ENCODE measurements around the gene ZNF613.
"Not testable (repeated sequence)": the region's sequence is repeated elsewhere in the genome, so short reads cannot be mapped to it uniquely, and the experiment has no call there.

ZNF613 gene

GRCh38 chr19:51931921-51932320 is 4.6 kb downstream of the ZNF613 start:
- Histone ChIP-seq H3K9ac (no peak overlapping the region), H3K4me3 (ENCODE audit: low read depth, low read length) (no peak overlapping the region), H3K79me2 (peaks cover 2% of the 10 kb centered on the region), H3K27ac (no peak overlapping the region), H3K9me3 (ENCODE audit: control insufficient read depth, low read length) (no peaks in the 10 kb centered on the region), H3K4me1 (no peaks in the 10 kb centered on the region), H3K4me2 (ENCODE audit: low read length) (no peak overlapping the region), H2AFZ (no peak overlapping the region), H3K36me3 (ENCODE audit: control insufficient read depth, insufficient read depth, low read length) (no peaks in the 10 kb centered on the region), H3K27me3 (ENCODE audit: control insufficient read depth, insufficient read depth, low read length) (no peaks in the 10 kb centered on the region)
- no peak for TF ChIP-seq CTCF (IDR thresholded peaks at IDR 0.05)

GRCh38 chr19:51938936-51939335 is 11.7 kb downstream of the ZNF613 start:
- Histone ChIP-seq H3K79me2 (no peaks in the 10 kb centered on the region), H3K27ac (no peak overlapping the region), H3K9ac (no peak overlapping the region), H3K4me3 (ENCODE audit: low read depth, low read length) (no peak overlapping the region), H3K4me2 (ENCODE audit: low read length) (no peak overlapping the region), H3K36me3 (ENCODE audit: control insufficient read depth, insufficient read depth, low read length) (peaks cover 16% of the 10 kb centered on the region), H2AFZ (no peak overlapping the region), H3K9me3 (ENCODE audit: control insufficient read depth, low read length) (peaks cover 3% of the 10 kb centered on the region), H3K27me3 (ENCODE audit: control insufficient read depth, insufficient read depth, low read length) (no peaks in the 10 kb centered on the region), H3K4me1 (no peaks in the 10 kb centered on the region)
- no peak for TF ChIP-seq CTCF (IDR thresholded peaks at IDR 0.05)

GRCh38 chr19:51944798-51945552 is 17.7 kb downstream of the ZNF613 start:
- H3K79me2 ChIP-seq: no peaks in the 10 kb centered on the region
- peaks cover 24% of the 10 kb centered on the region for H3K36me3 ChIP-seq (ENCODE audit: control insufficient read depth, insufficient read depth, low read length)
- H3K27ac ChIP-seq: no peak overlapping the region
- H2AFZ ChIP-seq: no peak overlapping the region
- no peak for TF ChIP-seq CTCF (IDR thresholded peaks at IDR 0.05)
- H3K9me3 ChIP-seq (ENCODE audit: control insufficient read depth, low read length): peaks cover 14% of the 10 kb centered on the region
- no peak overlapping the region for H3K4me2 ChIP-seq (ENCODE audit: low read length)
- no peak overlapping the region for H3K4me3 ChIP-seq (ENCODE audit: low read depth, low read length)
- H3K9ac ChIP-seq: no peak overlapping the region
- H3K27me3 ChIP-seq (ENCODE audit: control insufficient read depth, insufficient read depth, low read length): no peaks in the 10 kb centered on the region
- no peaks in the 10 kb centered on the region for H3K4me1 ChIP-seq

- no peak overlapping the region for H3K4me3 ChIP-seq (ENCODE audit: low read depth, low read length)
- H3K27ac ChIP-seq: no peak overlapping the region
- H3K9ac ChIP-seq: no peak overlapping the region
- no peak overlapping the region for H2AFZ ChIP-seq
- no peaks in the 10 kb centered on the region for H3K4me1 ChIP-seq
- H3K79me2 ChIP-seq: no peaks in the 10 kb centered on the region
- H3K27me3 ChIP-seq (ENCODE audit: control insufficient read depth, insufficient read depth, low read length): no peaks in the 10 kb centered on the region
- TF ChIP-seq CTCF (IDR thresholded peaks at IDR 0.05): no peak
- H3K36me3 ChIP-seq (ENCODE audit: control insufficient read depth, insufficient read depth, low read length): peaks cover 24% of the 10 kb centered on the region
- H3K9me3 ChIP-seq (ENCODE audit: control insufficient read depth, low read length): peaks cover 14% of the 10 kb centered on the region
- no peak overlapping the region for H3K4me2 ChIP-seq (ENCODE audit: low read length)
These were observed 19.3 kb downstream of the ZNF613 start for GRCh38 chr19:51946602-51947001.

GRCh38 chr19:51948975-51949374 is 21.7 kb downstream of the ZNF613 start:
- Histone ChIP-seq H3K4me1 (no peaks in the 10 kb centered on the region), H3K9ac (no peak overlapping the region), H3K4me2 (ENCODE audit: low read length) (no peak overlapping the region), H3K27ac (no peak overlapping the region), H3K27me3 (ENCODE audit: control insufficient read depth, insufficient read depth, low read length) (no peaks in the 10 kb centered on the region), H3K79me2 (no peaks in the 10 kb centered on the region), H3K4me3 (ENCODE audit: low read depth, low read length) (no peak overlapping the region), H3K9me3 (ENCODE audit: control insufficient read depth, low read length) (peaks cover 12% of the 10 kb centered on the region), H2AFZ (no peak overlapping the region), H3K36me3 (ENCODE audit: control insufficient read depth, insufficient read depth, low read length) (peaks cover 12% of the 10 kb centered on the region)
- TF ChIP-seq CTCF (IDR thresholded peaks at IDR 0.05): no peak

GRCh38 chr19:51957846-51958245 is 30.6 kb downstream of the ZNF613 start:
- H3K9me3 ChIP-seq (ENCODE audit: control insufficient read depth, low read length); H3K4me1 ChIP-seq; H3K79me2 ChIP-seq; H3K36me3 ChIP-seq (ENCODE audit: control insufficient read depth, insufficient read depth, low read length); H2AFZ ChIP-seq; H3K4me3 ChIP-seq (ENCODE audit: low read depth, low read length); H3K27ac ChIP-seq; H3K4me2 ChIP-seq (ENCODE audit: low read length); H3K9ac ChIP-seq; H3K27me3 ChIP-seq (ENCODE audit: control insufficient read depth, insufficient read depth, low read length): not testable (repeated sequence)

Data from parathyroid adenoma (tissue), 2 donors.